Right kidney (tissue), 1 donor: ENCODE results near the gene ERN2.

Experiments
- DNase-seq: peaks from one replicate; pipeline ENCODE4 v3.0.0-alpha.2; 2016

The ERN2 gene

DNA sequence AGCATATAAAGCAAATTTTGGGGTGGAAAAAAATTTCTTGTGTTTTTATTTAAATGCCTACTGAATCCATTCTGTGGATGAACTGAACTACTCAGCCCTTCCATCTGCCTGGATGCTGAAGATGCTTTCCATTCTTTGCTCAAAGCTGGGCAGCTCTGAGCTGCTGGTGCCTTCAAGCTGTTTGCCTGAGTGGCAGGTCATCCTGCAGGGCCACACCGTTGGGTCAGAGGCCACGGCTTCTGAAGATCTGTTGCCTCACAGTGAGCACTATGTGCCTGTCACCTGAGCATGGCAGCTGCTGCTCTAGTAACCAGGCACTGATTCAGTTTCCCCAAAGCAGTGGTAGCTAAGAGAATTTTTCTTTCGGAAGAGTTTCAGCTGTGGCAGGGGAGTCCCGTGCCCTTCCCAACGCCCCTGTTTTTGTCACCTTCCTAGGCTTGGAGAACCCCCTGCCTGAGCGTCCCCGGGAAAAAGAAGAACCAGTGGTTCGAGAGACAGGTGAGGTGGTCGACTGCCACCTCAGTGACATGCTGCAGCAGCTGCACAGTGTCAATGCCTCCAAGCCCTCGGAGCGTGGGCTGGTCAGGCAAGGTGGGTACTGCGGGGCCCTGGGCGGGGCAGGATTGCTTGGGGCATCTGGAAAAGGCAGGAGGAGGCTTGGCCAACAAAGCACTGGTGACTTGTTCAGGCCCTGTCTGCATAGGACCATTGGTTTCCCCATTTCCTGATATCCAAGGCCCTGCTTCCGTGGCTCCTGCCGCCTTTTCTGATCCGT lies 25.8 kb downstream of the ERN2 start:
- no peak for DNase-seq

DNA sequence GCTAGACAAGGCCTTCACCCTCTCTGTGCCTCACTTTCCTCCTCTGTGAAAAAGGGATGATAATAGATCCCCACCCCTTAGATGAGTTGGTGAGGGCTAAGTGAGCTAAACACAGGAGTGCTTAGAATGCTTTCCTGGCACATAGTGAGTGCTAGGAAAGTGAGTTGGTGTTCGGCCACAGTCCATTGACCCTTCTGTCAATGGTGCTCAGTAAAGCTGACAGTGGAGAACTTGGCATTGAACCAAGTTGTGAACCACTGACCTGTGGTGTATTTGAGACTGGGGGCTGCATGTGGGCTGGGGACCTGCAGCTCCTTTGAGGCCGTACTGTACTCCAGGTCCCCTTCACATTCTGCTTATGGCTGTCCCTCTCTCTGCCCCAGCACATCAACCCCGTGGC lies 29.5 kb downstream of the ERN2 start:
- no peak for DNase-seq

DNA sequence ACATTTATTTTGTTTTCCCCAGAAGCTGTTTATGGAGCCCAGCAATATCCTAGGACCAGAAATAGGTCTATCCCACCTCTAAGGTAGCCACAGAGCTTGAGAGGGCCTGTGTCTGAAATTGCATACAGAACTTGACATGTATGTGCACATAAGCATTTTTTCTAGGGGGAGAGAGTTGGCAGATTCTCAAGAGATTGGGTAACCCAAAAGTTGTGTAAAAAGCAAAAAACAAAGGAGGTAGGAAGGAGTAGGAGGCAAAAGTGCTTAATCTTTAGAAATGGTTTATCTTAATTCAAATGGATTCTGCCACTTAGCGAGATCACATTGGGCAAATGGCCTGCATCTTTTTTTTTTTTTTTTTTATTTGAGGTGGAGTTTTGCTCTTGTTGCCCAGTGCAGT lies 30.8 kb downstream of the ERN2 start:
- no peak for DNase-seq

DNA sequence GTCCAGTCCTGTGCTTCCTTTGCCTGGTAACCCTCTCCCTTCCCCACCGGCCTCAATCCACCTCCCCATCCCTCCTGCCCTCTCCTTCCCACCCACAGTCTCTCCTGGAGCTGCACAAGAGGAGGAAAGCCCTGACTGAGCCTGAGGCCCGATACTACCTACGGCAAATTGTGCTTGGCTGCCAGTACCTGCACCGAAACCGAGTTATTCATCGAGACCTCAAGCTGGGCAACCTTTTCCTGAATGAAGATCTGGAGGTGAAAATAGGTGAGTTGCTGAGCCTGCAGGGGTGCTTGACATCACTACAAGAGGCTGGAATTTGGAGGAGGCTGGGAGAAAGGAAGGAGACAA lies 33.1 kb downstream of the ERN2 start:
- DNase-seq, result peak; percentile 10

DNA sequence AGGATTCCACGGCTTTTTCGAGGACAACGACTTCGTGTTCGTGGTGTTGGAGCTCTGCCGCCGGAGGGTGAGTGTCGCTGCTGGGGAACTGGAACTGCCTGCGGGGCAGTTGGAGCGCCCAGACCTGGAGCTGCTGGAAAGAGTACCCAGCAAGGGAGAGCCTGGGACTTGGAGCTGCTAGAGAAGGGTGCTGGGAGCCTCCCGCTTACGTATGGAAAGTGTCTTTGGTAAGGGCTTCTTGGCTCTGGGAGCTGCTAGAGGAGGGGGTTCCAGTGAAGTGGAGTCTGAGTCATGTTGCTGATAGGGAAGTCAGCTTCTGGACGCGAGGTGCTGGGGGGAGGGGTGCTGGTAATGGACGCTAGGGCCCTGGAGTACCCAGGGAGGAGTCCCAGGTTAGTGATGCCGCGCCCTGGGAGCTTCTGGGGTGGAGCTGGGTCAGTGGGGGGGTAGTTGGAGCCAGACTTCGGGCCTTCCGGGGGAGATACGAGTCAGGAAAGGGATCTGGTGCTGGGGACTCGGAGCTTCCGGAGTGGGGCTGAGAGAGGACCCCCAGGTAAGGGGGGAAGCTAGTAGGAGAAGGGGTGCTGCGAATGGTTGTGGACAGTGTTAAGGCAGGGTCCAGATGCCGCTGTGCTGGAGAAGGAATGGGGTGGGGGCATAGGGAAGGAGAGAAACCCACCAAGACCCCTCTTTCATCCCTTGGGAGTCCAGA lies 33.6 kb downstream of the ERN2 start:
- peak; percentile 14 for DNase-seq

DNA sequence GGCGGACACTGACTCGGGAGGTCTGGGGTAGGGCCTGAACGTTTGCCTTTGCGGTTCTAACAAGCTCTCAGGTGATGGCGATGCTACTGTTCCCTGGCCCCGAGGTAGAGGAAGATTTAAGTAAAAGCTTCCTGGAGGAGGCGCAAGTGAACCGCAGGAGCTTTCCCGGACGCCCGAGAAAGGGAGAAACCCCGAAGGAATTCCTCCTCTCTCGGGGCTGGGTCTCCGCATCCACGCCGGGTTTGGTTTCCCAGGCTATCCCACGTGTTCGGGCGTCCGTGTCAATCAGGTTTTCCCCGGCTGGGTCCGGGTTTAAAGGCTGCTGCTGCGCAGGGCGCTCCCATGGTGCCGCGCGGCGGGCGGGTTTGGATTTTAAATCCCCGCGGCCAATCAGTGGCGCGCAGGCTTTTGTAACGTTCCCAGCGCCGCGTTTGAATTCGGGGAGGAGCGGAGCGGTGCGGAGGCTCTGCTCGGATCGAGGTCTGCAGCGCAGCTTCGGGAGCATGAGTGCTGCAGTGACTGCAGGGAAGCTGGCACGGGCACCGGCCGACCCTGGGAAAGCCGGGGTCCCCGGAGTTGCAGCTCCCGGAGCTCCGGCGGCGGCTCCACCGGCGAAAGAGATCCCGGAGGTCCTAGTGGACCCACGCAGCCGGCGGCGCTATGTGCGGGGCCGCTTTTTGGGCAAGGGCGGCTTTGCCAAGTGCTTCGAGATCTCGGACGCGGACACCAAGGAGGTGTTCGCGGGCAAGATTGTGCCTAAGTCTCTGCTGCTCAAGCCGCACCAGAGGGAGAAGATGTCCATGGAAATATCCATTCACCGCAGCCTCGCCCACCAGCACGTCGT lies 34.4 kb downstream of the ERN2 start, which contains the start of gene PLK1:
Gene PLK1, plus strand, starts transcription at position 460 of the 844 bp plus-strand sequence. Its CDS starts 44 bp downstream, at position 504.
- DNase-seq, result peak; percentile 81

DNA sequence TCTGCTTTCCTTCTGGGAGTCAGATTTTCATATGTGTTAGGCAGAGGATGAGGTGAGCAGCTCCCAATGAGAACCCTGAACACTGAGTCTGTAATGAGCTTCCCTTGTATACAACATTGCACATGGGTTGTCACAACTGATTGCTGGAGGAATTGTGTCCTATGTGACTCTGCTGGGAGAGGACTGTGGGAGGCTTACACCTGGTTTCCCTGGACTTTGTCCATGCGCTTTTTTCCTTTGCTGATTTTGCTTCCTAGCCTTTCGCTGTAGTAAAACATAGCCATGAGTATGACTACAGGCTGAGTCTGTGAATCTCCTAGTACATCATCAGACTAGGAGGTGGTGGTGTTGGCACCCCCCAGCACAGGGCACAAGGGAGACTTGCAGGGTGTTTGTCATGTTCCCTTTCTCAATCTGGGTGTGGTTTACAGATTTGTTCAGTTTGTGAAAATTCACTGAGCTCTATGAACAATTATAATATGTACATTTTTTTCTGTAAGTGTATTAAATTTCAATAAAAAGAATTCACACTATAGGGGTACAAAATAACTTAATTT lies 36.0 kb downstream of the ERN2 start:
- no peak for DNase-seq

DNA sequence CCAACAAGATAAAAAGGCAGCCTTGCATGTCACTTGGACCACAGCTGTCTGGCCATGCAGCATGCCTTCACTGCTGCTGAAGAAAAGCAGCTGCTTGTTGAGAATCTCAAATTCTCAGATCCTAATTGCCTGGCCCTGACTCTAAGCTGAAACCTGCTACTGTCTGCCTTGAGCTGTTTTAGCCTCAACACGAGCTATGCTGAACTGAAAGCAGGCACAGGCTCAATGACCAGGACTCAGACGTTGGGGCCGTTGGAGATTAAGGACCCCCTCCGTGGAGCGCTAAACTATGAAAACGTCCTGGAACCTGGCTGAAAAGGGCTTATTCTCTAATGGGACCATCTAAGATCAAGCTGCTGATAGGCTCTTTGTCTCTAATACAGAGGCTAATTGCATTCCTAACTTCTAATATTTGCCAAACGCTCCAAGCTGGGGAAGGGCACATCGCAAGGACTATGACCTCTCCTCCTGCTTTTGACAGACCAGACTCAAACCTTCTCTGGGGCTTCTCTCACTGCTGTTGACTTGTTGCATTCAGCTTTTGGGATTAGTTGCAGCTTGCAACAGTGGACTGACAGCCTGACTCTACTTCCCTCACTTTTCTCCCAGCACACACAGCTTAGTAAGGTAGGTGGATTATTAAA lies 38.9 kb downstream of the ERN2 start:
- no peak for DNase-seq

DNA sequence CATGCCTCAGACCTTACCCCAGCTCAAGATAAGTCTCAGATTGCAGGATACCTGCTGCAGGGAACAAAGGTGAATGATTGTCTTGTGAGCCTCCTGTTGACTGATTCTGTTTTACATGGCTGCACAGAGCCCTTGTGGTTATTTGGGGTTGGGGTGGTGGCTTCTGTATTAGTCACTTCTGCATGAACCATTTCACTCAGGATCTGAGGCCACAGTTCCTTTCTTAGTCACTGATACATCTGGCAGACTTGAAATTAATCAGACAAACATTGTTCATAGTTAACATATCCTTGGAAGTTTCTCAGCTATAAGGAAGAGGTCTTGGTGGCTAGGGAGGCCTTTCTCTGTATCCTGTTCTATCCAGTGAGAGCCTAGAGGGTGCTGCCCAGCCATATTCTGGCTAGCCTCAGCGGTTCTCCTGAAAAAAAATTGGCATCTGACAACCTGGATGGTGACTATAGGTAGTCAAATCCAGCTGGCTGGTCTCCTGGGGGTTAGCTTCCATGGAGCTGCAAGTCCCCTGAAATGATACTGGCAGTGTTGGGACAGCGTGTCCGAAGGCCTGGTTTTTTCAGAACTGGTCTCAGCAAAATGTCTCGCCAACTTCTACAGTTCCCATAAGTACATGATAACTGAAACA lies 42.8 kb downstream of the ERN2 start:
- DNase-seq, result no peak

DNA sequence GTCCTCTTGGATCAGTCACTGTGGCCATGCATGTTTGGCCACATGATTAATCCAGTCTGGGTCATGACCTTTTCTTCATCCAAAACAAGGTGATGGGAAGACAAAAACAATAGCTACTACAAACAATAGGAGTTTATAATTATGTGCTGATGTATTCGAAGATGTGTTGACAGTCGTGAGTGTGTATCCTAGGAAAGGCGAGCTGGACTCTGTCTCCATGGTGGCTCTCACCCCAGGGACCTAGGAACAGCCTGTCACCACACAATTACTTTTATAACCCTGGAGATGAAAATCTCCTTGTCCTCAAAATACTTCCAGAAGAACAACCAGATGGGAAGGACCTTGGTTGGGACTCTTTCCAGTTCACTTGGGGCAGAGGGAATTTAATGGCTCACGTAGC lies 44.1 kb downstream of the ERN2 start:
- no peak for DNase-seq

DNA sequence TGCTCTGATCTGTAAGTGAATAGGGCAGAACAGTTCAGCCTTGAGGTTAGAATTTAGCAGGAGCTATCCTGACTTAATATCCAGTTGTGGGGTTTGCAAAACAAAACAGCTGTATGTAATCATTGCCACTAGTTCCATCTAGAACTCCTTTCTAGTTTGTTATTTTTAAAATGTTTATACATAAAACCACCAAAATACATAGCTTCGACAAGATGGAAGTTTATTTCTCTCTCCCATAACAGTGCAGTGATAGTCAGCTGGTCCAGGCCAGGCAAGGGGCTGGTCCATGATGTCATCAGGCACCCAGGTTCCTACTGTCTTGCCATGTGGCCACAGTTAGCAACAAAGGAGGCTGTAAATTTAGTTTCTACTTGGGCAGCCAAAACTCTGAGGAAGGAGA lies 44.8 kb downstream of the ERN2 start:
- DNase-seq, result no peak

DNA sequence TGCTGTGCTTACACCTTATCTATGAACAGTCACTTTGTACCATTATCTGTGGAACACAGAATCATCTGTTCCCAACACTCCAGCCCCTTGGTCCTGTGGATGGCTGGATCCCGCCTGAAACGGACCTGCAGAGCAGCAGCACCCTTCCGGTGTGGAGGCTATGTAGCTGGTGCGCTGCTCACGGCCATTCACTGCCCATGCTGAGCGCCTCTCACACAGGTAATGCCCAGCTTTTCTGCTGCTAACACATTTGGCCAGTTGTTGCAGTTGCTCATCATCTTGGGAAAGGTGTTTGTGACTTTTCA lies 45.7 kb downstream of the ERN2 start:
- DNase-seq, result no peak

DNA sequence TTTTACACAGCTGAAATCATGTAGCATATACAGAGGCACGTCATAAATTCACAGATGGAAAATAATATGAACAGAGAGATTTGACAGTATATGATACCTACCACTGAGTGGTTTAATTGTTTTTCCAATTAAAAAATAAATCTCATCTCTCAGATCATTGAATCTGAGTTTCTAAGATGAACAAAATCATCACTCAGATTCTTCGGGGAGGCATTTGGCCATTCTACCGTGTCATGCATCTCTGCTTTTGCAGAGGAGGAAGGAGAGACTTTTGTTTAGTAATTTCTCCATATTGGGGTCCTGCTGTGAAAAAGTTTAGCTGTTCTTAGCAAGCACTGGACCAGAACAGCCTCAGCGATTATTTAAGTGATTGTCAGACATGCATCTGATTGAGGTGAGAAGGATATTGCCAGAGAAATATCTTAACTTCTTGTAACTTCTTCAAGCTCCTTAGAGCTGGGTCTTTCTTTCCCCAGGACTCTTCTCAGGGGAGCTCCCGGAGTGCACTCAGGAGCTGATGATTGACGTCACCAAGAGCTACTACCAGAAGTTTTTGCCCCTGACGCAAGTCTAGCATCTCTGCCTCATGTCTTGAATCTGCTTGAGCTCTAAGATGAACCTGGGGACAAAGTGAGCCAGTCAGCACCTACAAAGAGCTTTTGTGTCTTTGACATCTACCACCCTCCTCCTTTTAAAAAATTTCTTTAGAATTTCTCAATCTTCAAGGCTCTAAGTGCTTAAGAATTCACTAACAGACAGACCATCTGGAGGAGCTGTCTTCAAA lies 46.3 kb downstream of the ERN2 start:
- DNase-seq, result no peak

DNA sequence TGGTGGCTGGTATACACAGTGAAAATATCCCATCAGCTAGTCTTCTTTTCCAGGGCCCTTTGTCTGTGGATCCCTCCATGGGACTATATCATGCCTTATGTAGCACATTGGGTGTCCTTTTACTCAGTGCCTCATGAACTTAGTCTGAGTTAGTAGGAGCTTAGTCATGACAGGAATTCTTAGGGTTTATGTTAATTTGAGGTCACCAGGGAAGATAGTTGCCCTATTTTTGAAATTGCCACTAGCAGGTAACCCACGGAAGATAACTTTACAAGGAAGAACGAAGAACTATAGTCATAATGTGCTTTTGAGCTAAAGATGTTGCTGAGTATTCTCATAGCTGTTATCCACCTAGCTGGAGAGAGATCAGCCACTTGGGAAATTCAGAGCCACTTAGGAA lies 49.1 kb downstream of the ERN2 start:
- no peak for DNase-seq

DNA sequence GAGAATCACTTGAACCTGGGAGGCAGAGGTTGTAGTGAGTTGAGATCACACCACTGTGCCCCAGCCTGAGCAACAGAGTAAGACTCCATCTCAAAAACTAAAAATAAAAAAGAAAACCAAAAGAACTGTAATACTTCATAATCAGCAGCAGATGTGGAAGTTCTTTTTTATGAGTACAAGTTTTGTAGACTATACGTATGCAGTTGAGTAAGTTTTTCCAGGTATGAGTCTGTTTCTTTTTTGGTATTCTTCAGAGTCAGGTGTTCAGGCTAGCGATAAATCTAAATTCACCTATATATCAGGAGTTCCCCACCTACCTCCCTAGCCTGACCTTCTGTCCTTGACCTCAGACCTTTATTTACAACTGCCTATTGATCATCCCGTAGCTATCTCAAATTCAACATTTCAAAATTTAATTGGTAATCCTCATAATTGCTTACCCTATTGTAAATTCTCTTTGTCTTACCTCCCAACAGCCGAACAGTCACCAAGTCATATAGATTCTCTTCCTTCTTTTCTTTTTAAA lies 61.0 kb downstream of the ERN2 start:
- DNase-seq, result no peak

DNA sequence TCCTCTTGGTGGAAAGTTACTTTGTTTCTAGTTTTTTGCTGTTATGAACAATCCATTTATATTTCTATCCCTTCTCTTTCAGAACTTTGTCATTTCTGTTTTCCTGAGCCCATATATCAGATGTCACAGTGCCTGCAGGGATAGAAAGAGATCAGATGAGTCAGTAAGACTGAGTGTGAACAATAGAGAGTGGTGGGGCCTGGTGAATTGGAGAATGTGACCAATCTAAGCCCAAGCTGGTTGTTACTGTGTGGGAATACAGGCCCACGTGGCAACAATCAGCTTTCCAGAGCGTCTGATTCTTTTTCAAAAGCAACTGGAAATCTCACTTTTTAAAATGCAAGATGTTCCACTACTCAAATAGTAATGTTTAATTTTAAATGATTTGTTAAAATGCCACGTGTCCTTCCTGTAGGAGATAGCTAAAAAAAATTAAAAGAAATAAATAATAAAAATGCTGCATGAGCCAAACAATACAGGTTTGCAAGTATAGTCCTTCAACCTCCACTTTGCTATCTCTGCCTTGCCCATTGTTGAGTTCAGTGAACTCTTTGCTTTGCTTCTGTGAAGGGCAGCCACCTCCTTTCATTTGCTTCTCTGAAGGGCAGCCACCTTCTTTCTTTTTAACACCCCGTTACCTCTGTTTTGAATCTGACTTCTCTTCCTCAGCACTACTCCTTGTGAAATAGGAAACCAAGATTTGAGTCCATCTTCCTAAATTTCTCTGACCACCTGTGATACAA lies 62.2 kb downstream of the ERN2 start:
- DNase-seq, result no peak

DNA sequence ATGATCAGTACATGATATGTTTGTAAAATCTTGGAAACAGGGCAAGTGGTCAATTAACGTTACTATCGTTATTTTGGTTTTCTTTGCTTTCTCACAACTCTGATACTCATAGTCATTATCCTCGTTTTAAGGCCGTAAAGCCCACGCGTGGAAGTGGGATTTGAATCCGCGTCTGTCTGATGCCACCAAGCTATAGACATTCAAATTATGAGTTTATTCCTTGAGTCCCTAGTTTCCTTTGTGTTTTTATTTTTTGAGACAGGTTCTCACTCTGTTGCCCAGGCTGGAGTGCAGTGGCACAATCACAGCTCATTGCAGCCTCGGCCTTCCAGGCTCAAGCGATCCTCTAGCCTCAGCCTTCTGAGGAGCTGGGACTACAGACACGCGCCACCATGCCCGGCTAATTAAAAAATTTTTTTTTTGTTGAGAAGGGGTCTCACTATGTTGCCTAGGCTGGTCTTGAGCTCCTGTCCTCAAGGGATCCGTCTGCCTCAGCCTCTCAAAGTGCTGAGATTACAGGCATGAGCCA lies 70.7 kb downstream of the ERN2 start:
- DNase-seq, result no peak

DNA sequence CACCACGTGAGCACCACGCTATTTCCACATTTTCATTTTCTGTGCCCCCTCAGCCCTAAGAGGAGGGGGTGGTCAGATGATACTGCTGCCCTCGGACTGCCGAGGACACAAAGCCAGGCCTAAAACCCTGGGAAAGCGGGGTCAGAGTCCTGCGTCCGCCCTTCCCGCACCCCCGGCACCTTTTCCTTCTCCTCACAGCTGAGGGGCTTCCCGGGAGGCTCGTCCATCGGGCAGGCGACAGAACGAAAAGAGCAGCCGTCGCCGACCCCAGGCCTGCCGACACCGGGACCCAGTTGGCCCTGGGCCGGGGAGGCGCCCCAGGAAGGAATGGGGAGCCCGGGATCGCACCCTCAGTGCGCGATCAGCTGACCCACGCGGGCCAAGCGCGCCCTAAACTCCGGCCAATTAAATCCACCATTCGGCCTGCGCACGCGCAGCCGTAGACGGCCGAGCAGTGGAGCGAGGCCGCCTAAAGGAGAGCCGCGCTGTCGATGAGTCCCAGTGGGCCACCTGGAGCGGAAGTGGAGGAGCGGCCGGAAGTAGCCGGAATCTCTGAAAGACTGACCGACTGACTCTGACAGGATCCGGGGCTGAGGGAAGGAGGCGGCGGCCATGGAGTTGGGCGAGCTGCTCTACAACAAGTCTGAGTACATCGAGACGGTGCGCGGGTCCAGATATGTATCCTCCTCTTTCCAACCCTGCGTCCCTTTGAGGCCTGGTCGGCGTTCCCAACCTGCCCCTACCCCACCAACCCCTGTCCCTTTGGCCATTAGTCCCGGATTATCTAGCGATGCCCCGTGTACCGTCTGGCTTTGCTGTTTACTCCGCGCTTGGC lies 71.9 kb downstream of the ERN2 start, which contains the start of the genes DCTN5 and PALB2:
Gene DCTN5, plus strand, starts transcription at position 536 of the 835 bp plus-strand sequence. Its CDS starts 77 bp downstream, at position 613.
Gene PALB2, minus strand, starts transcription at position 380 of the 835 bp plus-strand sequence. Its CDS starts 153 bp downstream, at position 227.
- peak; percentile 85 for DNase-seq

DNA sequence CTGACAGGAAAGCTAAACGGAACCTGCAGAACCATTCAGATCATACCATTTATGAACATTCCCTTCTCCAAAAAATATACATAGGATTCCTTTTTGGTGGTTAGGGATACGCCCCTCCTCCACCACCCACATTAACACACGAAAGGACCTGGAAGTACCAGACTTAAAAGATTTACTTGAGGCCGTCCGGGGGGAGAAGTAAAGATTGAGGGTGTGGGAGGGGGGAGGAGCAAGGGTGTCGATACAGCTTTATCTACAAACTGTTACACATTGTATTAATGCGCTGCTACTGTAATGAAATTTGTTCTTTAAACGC lies 72.4 kb downstream of the ERN2 start:
- no peak for DNase-seq
